GM18909 (cell line): ENCODE data around the gene SMIM35.
"Not testable (repeated sequence)": the region's sequence is repeated elsewhere in the genome, so short reads cannot be mapped to it uniquely, and the experiment has no call there.

ENCODE experiments used
- ATAC-seq: cut with Tn5 transposase; IDR thresholded peaks from one replicate; pipeline ENCODE4 v1.9.1; 2021; ENCODE audit warnings: mild to moderate bottlenecking; ENCODE audit not compliant: unreplicated experiment, poor library complexity

The SMIM35 gene

GRCh38 chr11:117993988-117994745, 92.6 kb downstream of the SMIM35 start:
- ATAC-seq = no peak

GRCh38 chr11:117992620-117993019, 94.1 kb downstream of the SMIM35 start:
- no peak for ATAC-seq

GRCh38 chr11:117992136-117992535, 94.6 kb downstream of the SMIM35 start:
- ATAC-seq = no peak

- ATAC-seq = no peak
These were observed 97.2 kb downstream of the SMIM35 start for GRCh38 chr11:117989351-117990102.

GRCh38 chr11:117986981-117987574, 99.7 kb downstream of the SMIM35 start:
- ATAC-seq = peak; percentile 53

GRCh38 chr11:117985953-117986887, 100.5 kb downstream of the SMIM35 start, which contains the start of gene IL10RA:
Gene IL10RA (plus strand): TSS chr11:117986394. CDS start chr11:117986468, 74 bp downstream.
- peak; percentile 91 for ATAC-seq

GRCh38 chr11:117984476-117984875, 102.3 kb downstream of the SMIM35 start:
- ATAC-seq = no peak

- ATAC-seq = no peak
These were observed 103.6 kb downstream of the SMIM35 start for GRCh38 chr11:117983163-117983475.

- ATAC-seq = no peak
These were observed 106.0 kb downstream of the SMIM35 start for GRCh38 chr11:117980720-117981119.

- no peak for ATAC-seq
These were observed 106.5 kb downstream of the SMIM35 start for GRCh38 chr11:117980280-117980679.

- ATAC-seq = peak; percentile 65
These were observed 107.1 kb downstream of the SMIM35 start for GRCh38 chr11:117979481-117980211.

GRCh38 chr11:117978991-117979390, 107.8 kb downstream of the SMIM35 start:
- no peak for ATAC-seq

GRCh38 chr11:117978291-117978910, 108.4 kb downstream of the SMIM35 start:
- not testable (repeated sequence) for ATAC-seq

- ATAC-seq = not testable (repeated sequence)
These were observed 109.0 kb downstream of the SMIM35 start for GRCh38 chr11:117977612-117978264.

GRCh38 chr11:117977029-117977428, 109.7 kb downstream of the SMIM35 start:
- ATAC-seq = no peak

- ATAC-seq = no peak
These were observed 110.3 kb downstream of the SMIM35 start for GRCh38 chr11:117976445-117976844.

- no peak for ATAC-seq
These were observed 113.3 kb downstream of the SMIM35 start for GRCh38 chr11:117973503-117973860.

GRCh38 chr11:117972629-117973502, 113.9 kb downstream of the SMIM35 start:
- no peak for ATAC-seq
